ENCODE data around the gene EHHADH. TPM values are rescaled to one million over a fixed set of nuclear protein-coding genes. Genes with fewer than 3 reads are reported as not detected.

The EHHADH gene
- total RNA-seq, 1 donor from 2014 or later: 6.8 TPM

DNA sequence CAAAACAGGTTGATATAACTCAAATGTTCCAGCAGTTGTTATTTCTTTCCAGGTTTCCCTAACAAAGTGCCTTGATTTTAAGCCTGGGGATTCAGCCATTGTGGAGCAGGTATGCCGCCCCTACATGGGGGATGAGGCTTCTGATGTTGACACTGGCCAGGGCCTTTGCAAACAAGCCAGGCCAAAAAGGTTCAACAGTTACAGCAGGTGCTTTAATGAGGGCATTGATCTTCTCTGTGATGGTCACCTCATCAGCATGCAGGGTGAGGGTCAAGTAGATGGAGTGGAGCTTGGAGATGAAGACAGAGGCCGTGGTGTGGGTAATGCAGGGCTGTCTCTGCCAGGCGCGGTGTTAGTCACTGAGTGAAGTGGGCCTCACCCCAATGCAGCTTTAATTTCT is 22.6 kb upstream of the EHHADH start:
- no peaks in the 10 kb centered on the region for H3K9me3 Mint-ChIP-seq (ENCODE audit: unreplicated experiment)
- H3K27ac Mint-ChIP-seq (ENCODE audit: unreplicated experiment): no peak overlapping the region
- H3K4me3 Mint-ChIP-seq (ENCODE audit: unreplicated experiment): no peak overlapping the region
- TF ChIP-seq, protein P1, sequence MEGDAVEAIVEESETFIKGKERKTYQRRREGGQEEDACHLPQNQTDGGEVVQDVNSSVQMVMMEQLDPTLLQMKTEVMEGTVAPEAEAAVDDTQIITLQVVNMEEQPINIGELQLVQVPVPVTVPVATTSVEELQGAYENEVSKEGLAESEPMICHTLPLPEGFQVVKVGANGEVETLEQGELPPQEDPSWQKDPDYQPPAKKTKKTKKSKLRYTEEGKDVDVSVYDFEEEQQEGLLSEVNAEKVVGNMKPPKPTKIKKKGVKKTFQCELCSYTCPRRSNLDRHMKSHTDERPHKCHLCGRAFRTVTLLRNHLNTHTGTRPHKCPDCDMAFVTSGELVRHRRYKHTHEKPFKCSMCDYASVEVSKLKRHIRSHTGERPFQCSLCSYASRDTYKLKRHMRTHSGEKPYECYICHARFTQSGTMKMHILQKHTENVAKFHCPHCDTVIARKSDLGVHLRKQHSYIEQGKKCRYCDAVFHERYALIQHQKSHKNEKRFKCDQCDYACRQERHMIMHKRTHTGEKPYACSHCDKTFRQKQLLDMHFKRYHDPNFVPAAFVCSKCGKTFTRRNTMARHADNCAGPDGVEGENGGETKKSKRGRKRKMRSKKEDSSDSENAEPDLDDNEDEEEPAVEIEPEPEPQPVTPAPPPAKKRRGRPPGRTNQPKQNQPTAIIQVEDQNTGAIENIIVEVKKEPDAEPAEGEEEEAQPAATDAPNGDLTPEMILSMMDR (IDR thresholded peaks at IDR 0.05; ENCODE audit: unreplicated experiment): no peak
- peaks cover 3% of the 10 kb centered on the region for H3K4me1 Mint-ChIP-seq (ENCODE audit: unreplicated experiment)
- no peak for DNase-seq (ENCODE audit: low spot score)
- H3K36me3 Mint-ChIP-seq (ENCODE audit: low read depth, unreplicated experiment): no peaks in the 10 kb centered on the region
- H3K27me3 Mint-ChIP-seq (ENCODE audit: unreplicated experiment): peaks cover 3% of the 10 kb centered on the region

DNA sequence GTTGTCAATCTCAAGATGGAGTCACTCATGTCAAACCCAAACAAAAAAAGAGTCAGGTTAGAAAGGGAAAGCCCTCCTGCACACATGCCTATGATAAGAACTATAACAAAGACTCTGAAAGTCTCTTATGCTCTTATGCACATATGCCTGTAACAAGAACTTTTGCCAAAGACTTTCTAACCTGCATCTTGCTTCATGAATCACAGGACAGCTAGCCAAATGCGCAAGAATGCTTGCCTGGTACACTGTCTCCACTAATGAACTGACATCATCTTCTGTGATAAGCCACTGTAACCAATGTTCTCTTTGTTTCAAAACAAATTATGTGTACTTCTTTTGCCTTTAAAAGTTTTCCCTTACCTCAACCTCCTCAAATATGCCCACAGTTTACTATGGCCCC is 18.2 kb upstream of the EHHADH start:
- Mint-ChIP-seq H3K27ac (ENCODE audit: unreplicated experiment) (no peak overlapping the region), H3K36me3 (ENCODE audit: low read depth, unreplicated experiment) (no peaks in the 10 kb centered on the region), H3K9me3 (ENCODE audit: unreplicated experiment) (no peaks in the 10 kb centered on the region), H3K4me3 (ENCODE audit: unreplicated experiment) (no peak overlapping the region), H3K4me1 (ENCODE audit: unreplicated experiment) (no peaks in the 10 kb centered on the region), H3K27me3 (ENCODE audit: unreplicated experiment) (peaks cover 3% of the 10 kb centered on the region)
- TF ChIP-seq, protein P1 (IDR thresholded peaks at IDR 0.05; ENCODE audit: unreplicated experiment): no peak
- no peak for DNase-seq (ENCODE audit: low spot score)

DNA sequence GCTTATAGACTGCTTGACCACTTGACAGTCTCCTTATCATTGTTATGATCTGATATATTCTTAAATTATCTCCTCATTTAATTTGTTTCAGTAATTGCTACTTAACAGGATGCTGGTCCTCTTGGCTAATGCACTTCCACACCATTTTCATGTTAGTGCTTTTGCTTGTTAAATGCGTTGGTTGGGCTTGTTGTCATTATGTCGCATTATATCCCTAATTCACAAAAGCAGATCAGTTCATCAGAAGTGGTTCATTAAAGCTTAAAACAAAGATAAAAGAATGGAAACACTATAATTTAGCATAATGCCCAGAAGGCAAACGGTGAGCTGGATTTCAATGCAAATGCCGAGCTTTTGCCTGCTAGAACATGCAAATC is 17.1 kb upstream of the EHHADH start:
- TF ChIP-seq, protein P1 (IDR thresholded peaks at IDR 0.05; ENCODE audit: unreplicated experiment): no peak
- peaks cover 2% of the 10 kb centered on the region for H3K27me3 Mint-ChIP-seq (ENCODE audit: unreplicated experiment)
- H3K9me3 Mint-ChIP-seq (ENCODE audit: unreplicated experiment): no peaks in the 10 kb centered on the region
- H3K36me3 Mint-ChIP-seq (ENCODE audit: low read depth, unreplicated experiment): no peaks in the 10 kb centered on the region
- H3K4me3 Mint-ChIP-seq (ENCODE audit: unreplicated experiment): no peak overlapping the region
- no peak overlapping the region for H3K27ac Mint-ChIP-seq (ENCODE audit: unreplicated experiment)
- no peak for DNase-seq (ENCODE audit: low spot score)
- H3K4me1 Mint-ChIP-seq (ENCODE audit: unreplicated experiment): no peaks in the 10 kb centered on the region

DNA sequence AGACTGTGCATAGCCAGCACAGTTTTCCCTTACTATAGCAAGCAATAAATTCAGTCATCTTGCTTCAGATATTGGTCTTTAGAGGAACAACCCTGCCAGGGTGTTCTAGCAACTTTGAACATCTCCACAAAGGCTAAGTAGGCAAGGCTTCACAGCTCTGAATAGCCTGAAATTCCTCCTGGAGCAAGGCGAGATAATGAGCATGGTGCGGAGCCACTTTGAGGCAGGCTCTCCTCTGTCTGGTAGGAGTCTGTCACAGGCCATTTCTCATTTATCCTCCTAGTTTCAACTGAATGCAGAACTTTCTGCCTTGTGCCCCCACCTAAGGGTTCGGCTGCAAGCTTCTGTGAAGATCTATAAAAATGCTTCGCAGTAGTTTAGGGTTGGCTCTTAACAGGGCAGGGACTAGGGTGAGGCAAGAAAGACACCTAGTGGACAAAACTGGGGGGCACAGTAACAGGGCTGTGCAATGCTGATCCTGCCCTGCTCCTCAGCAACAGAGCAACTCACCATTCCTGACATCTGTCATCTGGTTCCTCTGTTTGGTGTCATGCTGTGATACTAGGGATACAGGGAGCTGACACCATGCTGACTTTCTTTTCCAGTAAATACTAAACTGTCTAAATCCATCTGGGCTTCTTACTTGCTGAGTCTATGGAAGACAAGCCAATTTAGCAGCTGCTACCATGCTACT is 16.6 kb upstream of the EHHADH start:
- TF ChIP-seq, protein P1 (IDR thresholded peaks at IDR 0.05; ENCODE audit: unreplicated experiment): peak; percentile 33
- H3K27me3 Mint-ChIP-seq (ENCODE audit: unreplicated experiment): peaks cover 2% of the 10 kb centered on the region
- DNase-seq (ENCODE audit: low spot score): peak; percentile 56
- no peak overlapping the region for H3K4me3 Mint-ChIP-seq (ENCODE audit: unreplicated experiment)
- no peaks in the 10 kb centered on the region for H3K9me3 Mint-ChIP-seq (ENCODE audit: unreplicated experiment)
- H3K4me1 Mint-ChIP-seq (ENCODE audit: unreplicated experiment): no peaks in the 10 kb centered on the region
- no peaks in the 10 kb centered on the region for H3K36me3 Mint-ChIP-seq (ENCODE audit: low read depth, unreplicated experiment)
- no peak overlapping the region for H3K27ac Mint-ChIP-seq (ENCODE audit: unreplicated experiment)

DNA sequence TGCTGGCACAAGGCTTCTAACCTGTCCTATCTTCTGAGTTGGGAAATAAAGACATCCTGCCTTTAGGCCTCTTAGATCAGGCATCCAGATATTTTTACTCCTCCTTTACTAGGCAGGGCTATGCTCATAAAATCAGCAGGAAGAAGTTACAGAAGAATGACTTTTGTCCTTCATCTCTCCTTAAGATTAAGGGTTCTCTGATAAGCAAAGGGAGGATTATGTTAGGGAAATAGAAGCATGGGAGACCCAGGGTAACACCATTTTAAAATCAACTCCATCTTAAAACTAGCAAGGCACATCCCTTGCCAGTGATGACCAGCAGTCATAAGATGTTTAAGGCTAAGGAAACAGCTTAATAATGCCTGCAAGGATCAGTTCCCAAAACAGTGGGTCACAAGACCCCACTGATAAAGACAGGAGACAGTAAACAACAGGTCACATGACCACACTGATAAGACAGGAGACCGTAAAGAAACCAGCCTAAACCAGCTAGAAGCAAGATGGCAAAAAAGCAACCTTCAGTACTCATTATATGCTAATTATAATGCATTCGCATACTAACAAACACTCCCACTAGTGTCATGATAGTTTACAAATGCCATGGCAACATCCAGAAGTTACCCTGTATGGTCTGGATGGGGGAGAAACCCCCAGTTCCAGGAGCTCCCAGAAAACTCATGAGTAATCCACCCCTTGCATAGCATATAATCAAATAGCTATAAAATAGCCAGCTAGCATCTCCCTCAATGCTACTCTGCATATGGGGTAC is 14.5 kb upstream of the EHHADH start:
- H3K4me3 Mint-ChIP-seq (ENCODE audit: unreplicated experiment): no peak overlapping the region
- H3K36me3 Mint-ChIP-seq (ENCODE audit: low read depth, unreplicated experiment): no peaks in the 10 kb centered on the region
- H3K9me3 Mint-ChIP-seq (ENCODE audit: unreplicated experiment): no peaks in the 10 kb centered on the region
- H3K27me3 Mint-ChIP-seq (ENCODE audit: unreplicated experiment): no peaks in the 10 kb centered on the region
- no peak for DNase-seq (ENCODE audit: low spot score)
- TF ChIP-seq, protein P1 (IDR thresholded peaks at IDR 0.05; ENCODE audit: unreplicated experiment): no peak
- no peaks in the 10 kb centered on the region for H3K4me1 Mint-ChIP-seq (ENCODE audit: unreplicated experiment)
- H3K27ac Mint-ChIP-seq (ENCODE audit: unreplicated experiment): no peak overlapping the region
